ENCODE data around the gene TBC1D10B. TPM values are rescaled to one million over a fixed set of nuclear protein-coding genes. Genes with fewer than 3 reads are reported as not detected.
A peak's percentile ranks its signal among the peaks of the same experiment; 100 is the strongest.
"Not testable (repeated sequence)": the region's sequence is repeated elsewhere in the genome, so short reads cannot be mapped to it uniquely, and the experiment has no call there.

The TBC1D10B gene
- total RNA-seq, 1 donor from 2014 or later = 22.4 TPM

GRCh38 chr16:30337964-30338357 lies 32.3 kb downstream of the TBC1D10B start:
- DNase-seq (ENCODE audit: low read depth in 2 of 2) = not testable (repeated sequence)

GRCh38 chr16:30335598-30336474 lies 34.5 kb downstream of the TBC1D10B start:
- no peak for DNase-seq (ENCODE audit: low read depth in 2 of 2)

- peak; percentile 78 for DNase-seq (ENCODE audit: low read depth in 2 of 2)
Measured at GRCh38 chr16:30335028-30335597, 35.2 kb downstream of the TBC1D10B start.

GRCh38 chr16:30334473-30334989 lies 35.8 kb downstream of the TBC1D10B start:
- DNase-seq (ENCODE audit: low read depth in 2 of 2) = peak in 1 of 2 donors; percentile 68

GRCh38 chr16:30324220-30324619 lies 46.1 kb downstream of the TBC1D10B start:
- DNase-seq (ENCODE audit: low read depth in 2 of 2) = not testable (repeated sequence)

GRCh38 chr16:30318647-30319046 lies 51.6 kb downstream of the TBC1D10B start:
- not testable (repeated sequence) for DNase-seq (ENCODE audit: low read depth in 2 of 2)

- not testable (repeated sequence) for DNase-seq (ENCODE audit: low read depth in 2 of 2)
Measured at GRCh38 chr16:30310937-30311336, 59.4 kb downstream of the TBC1D10B start.

GRCh38 chr16:30309255-30309654 lies 61.0 kb downstream of the TBC1D10B start:
- DNase-seq (ENCODE audit: low read depth in 2 of 2) = not testable (repeated sequence)

Other genes starting within 250 kb of the TBC1D10B start
- 30.1 and 49.0 TPM in 2 replicates for gene MAPK3, start 247.3 kb downstream of the TBC1D10B start, total RNA-seq
- gene CORO1A, start 186.9 kb downstream of the TBC1D10B start, total RNA-seq = 0.79 and 1.5 TPM in 2 replicates
- 20.4 and 25.3 TPM in 2 replicates for gene BOLA2B, start 176.8 kb downstream of the TBC1D10B start, total RNA-seq
- 35.9 and 44.2 TPM in 2 replicates for gene SLX1A, start 176.6 kb downstream of the TBC1D10B start, total RNA-seq
- 1.1 and 2.2 TPM in 2 replicates for gene SULT1A3, start 171.2 kb downstream of the TBC1D10B start, total RNA-seq
- 0.22 and 0.60 TPM in 2 replicates for gene NPIPB13, start 122.0 kb downstream of the TBC1D10B start, total RNA-seq
- gene CD2BP2, start 15.2 kb downstream of the TBC1D10B start, total RNA-seq = 31.6 and 31.9 TPM in 2 replicates
- gene MYL11, start 4.3 kb upstream of the TBC1D10B start, total RNA-seq = not detected in 2 replicates
- 0.20 TPM in 1 of 2 replicates, not detected in the other for gene SEPTIN1, start 12.1 kb upstream of the TBC1D10B start, total RNA-seq
- gene ZNF48, start 24.9 kb upstream of the TBC1D10B start, total RNA-seq = 11.1 and 11.6 TPM in 2 replicates
- 8.3 and 10.5 TPM in 2 replicates for gene ZNF771, start 37.1 kb upstream of the TBC1D10B start, total RNA-seq
- 54.8 and 57.5 TPM in 2 replicates for gene DCTPP1, start 59.5 kb upstream of the TBC1D10B start, total RNA-seq
- gene SEPHS2, start 75.4 kb upstream of the TBC1D10B start, total RNA-seq = 11.8 and 17.9 TPM in 2 replicates
- gene ITGAL, start 102.2 kb upstream of the TBC1D10B start, total RNA-seq = not detected in 2 replicates
- 11.3 and 17.9 TPM in 2 replicates for gene ZNF768, start 156.1 kb upstream of the TBC1D10B start, total RNA-seq
- gene ZNF747, start 164.4 kb upstream of the TBC1D10B start, total RNA-seq = 4.8 and 7.7 TPM in 2 replicates
- 2.0 and 3.2 TPM in 2 replicates for gene ZNF764, start 187.9 kb upstream of the TBC1D10B start, total RNA-seq
- 5.0 and 5.4 TPM in 2 replicates for gene ZNF688, start 201.2 kb upstream of the TBC1D10B start, total RNA-seq
- 5.4 and 9.9 TPM in 2 replicates for gene ZNF785, start 215.2 kb upstream of the TBC1D10B start, total RNA-seq
- 3.1 and 4.0 TPM in 2 replicates for gene ZNF689, start 239.9 kb upstream of the TBC1D10B start, total RNA-seq

Data from lung microvascular endothelial cell (primary cell).